HCT116 (cell line): ENCODE measurements around the gene PRKN. TPM values are rescaled to one million over a fixed set of nuclear protein-coding genes. Genes with fewer than 3 reads are reported as not detected.

Source experiments
- ATAC-seq: fragments of 200-7000 bp; cut with Tn5 transposase; 2 replicates; pipeline ENCODE4 v1.9.1; 2020; ENCODE audit warnings: mild to moderate bottlenecking, moderate library complexity
- BruUV-seq: library from RNA; stranded (reverse); fragments of 400-500 nt; replicated peaks from 2 replicates; lab custom pipeline; 2021; lab: Mats Ljungman, UMichigan
- CTCF ChIA-PET: fragments of 300-600 bp; sonication (Branson Sonifier 250); formaldehyde crosslinking; loops from one replicate; lab custom pipeline; 2021; ENCODE audit warnings: antibody characterized with exemption; lab: Charles Lee
- POLR2A ChIA-PET: fragments of 300-600, 350-600 bp; sonication (Branson Sonifier 250); formaldehyde crosslinking; loops from one replicate; lab custom pipeline; 2021; ENCODE audit warnings: antibody characterized with exemption; lab: Charles Lee
- RAD21 ChIA-PET, 2 experiments: fragments of 300-600 bp; sonication (Branson Sonifier 250); formaldehyde crosslinking; loops; one replicate each; lab custom pipeline; 2023; ENCODE audit warnings: low total read pairs in 2 of 2; ENCODE audit not compliant: uncharacterized antibody in 2 of 2, unreplicated experiment in 2 of 2, low non-redundant PET in 1 of 2; lab: Charles Lee
- DNase-seq: peaks from one replicate; pipeline ENCODE4 v3.0.0-alpha.2; 2010; ENCODE audit warnings: low read depth, low spot score
- H2AFZ ChIP-seq: fragments of 200-600 bp; shearing (Covaris generic), sonication (generic); 2 replicates; pipeline ENCODE4 v1.6.1; 2017; ENCODE audit warnings: low read depth, mixed run types, mixed read lengths, antibody characterized with exemption, low read length; ENCODE audit not compliant: poor library complexity, severe bottlenecking
- H3K27ac ChIP-seq: 2 replicates; pipeline ENCODE4 v1.5.1; 2012; ENCODE audit warnings: low read depth, low read length
- H3K27me3 ChIP-seq: fragments of 200-600 bp; sonication (generic); 2 replicates; pipeline ENCODE4 v1.6.1; 2016; ENCODE audit warnings: mixed run types, low read length, mixed read lengths; ENCODE audit not compliant: insufficient read depth
- H3K36me3 ChIP-seq, 2 experiments: fragments of 200-500 bp in 1 of 2; fragments of 200-600 bp in 1 of 2; sonication (Bioruptor generic) in 1 of 2; sonication (generic) in 1 of 2; 2 replicates each; pipeline versions ENCODE4 v1.5.1 to v1.6.1; 2014 to 2016; ENCODE audit warnings: low read length in 2 of 2, inconsistent platforms in 1 of 2, mixed read lengths in 1 of 2, mixed run types in 1 of 2; ENCODE audit not compliant: insufficient read depth in 2 of 2, control insufficient read depth in 1 of 2
- H3K4me1 ChIP-seq, 2 experiments: fragments of 200-600 bp in 1 of 2; sonication (generic) in 1 of 2; 2 replicates each; pipeline versions ENCODE4 v1.5.1 to v1.6.1; 2012 to 2017; ENCODE audit warnings: low read length in 2 of 2, inconsistent platforms in 1 of 2, mild to moderate bottlenecking in 1 of 2, mixed read lengths in 1 of 2, mixed run types in 1 of 2, moderate library complexity in 1 of 2; ENCODE audit not compliant: insufficient read depth in 2 of 2, control insufficient read depth in 1 of 2
- H3K4me2 ChIP-seq: fragments of 200-600 bp; sonication (generic); 2 replicates; pipeline ENCODE4 v1.6.1; 2017; ENCODE audit warnings: mixed run types, low read length, mixed read lengths
- H3K4me3 ChIP-seq, 2 experiments: fragments of 200-600 bp in 1 of 2; sonication (generic) in 1 of 2; replicated peaks in 1 of 2; 2 replicates each; pipeline ENCODE4 v1.5.1; 2011 to 2016; ENCODE audit warnings: low read length in 2 of 2, control low read depth in 1 of 2, low read depth in 1 of 2, mild to moderate bottlenecking in 1 of 2, mixed read lengths in 1 of 2, mixed run types in 1 of 2
- H3K79me2 ChIP-seq: fragments of 200-600 bp; sonication (generic); 2 replicates; pipeline ENCODE4 v1.6.1; 2017; ENCODE audit warnings: mild to moderate bottlenecking, mixed run types, low read length, moderate library complexity, mixed read lengths; ENCODE audit not compliant: insufficient read depth
- H3K9ac ChIP-seq: fragments of 200-600 bp; sonication (generic); 2 replicates; pipeline ENCODE4 v1.6.1; 2016; ENCODE audit warnings: low read length, mixed read lengths
- H3K9me2 ChIP-seq: fragments of 200-600 bp; sonication (generic), shearing (Covaris generic); 2 replicates; pipeline ENCODE4 v1.6.1; 2017; ENCODE audit warnings: mixed run types, mild to moderate bottlenecking, moderate library complexity; ENCODE audit not compliant: insufficient read depth
- H3K9me3 ChIP-seq, 2 experiments: fragments of 200-500 bp in 1 of 2; fragments of 200-600 bp in 1 of 2; sonication (Bioruptor generic) in 1 of 2; sonication (generic) in 1 of 2; 2 replicates each; pipeline ENCODE4 v1.6.1; 2014 to 2017; ENCODE audit warnings: low read length in 2 of 2, mixed read lengths in 2 of 2, inconsistent platforms in 1 of 2, low read depth in 1 of 2, mild to moderate bottlenecking in 1 of 2, mixed run types in 1 of 2, moderate library complexity in 1 of 2; ENCODE audit not compliant: control insufficient read depth in 1 of 2, insufficient read depth in 1 of 2
- H4K20me1 ChIP-seq: fragments of 200-600 bp; sonication (generic), shearing (Covaris generic); 2 replicates; pipeline ENCODE4 v1.6.1; 2017; ENCODE audit warnings: mixed run types, mild to moderate bottlenecking, moderate library complexity; ENCODE audit not compliant: insufficient read depth
- CBX3 ChIP-seq: IDR thresholded peaks from 2 replicates; pipeline ENCODE4 v1.6.1; 2012; ENCODE audit warnings: low read depth
- CEBPB ChIP-seq: IDR thresholded peaks from 2 replicates; pipeline ENCODE4 v1.6.1; 2012; ENCODE audit warnings: low read depth
- ELF1 ChIP-seq: IDR thresholded peaks from 2 replicates; pipeline ENCODE4 v1.6.1; 2012; ENCODE audit warnings: low read depth, borderline replicate concordance
- EZH2 ChIP-seq: fragments of 200-600 bp; sonication (generic); IDR thresholded peaks from 2 replicates; pipeline ENCODE4 v1.6.1; 2017; ENCODE audit warnings: antibody characterized with exemption, mixed run types
- EZH2phosphoT487 ChIP-seq: fragments of 200-600 bp; IDR thresholded peaks from 2 replicates; pipeline ENCODE4 v1.6.1; 2018; ENCODE audit warnings: antibody characterized with exemption, borderline replicate concordance
- FOSL1 ChIP-seq: IDR thresholded peaks from 2 replicates; pipeline ENCODE4 v1.6.1; 2012; ENCODE audit warnings: low read depth
- JUND ChIP-seq: IDR thresholded peaks from 2 replicates; pipeline ENCODE4 v1.6.1; 2012
- POLR2AphosphoS5 ChIP-seq: IDR thresholded peaks from 2 replicates; pipeline ENCODE4 v1.6.1; 2011; ENCODE audit warnings: mild to moderate bottlenecking, low read depth, low read length, moderate library complexity
- RAD21 ChIP-seq: IDR thresholded peaks from 2 replicates; pipeline ENCODE4 v1.6.1; 2012; ENCODE audit warnings: low read depth, mild to moderate bottlenecking
- TCF7L2 ChIP-seq: IDR thresholded peaks from 2 replicates; pipeline ENCODE4 v1.7.0; 2011; ENCODE audit warnings: borderline replicate concordance, inconsistent platforms; ENCODE audit not compliant: insufficient read depth, insufficient read length; ENCODE audit errors: extremely low read depth
- intact Hi-C: fragments of 100-400 bp; cut with micrococcal nuclease; formaldehyde crosslinking; loops from 2 replicates; pipeline ENCODE4 v1.10.0; 2022
- total RNA-seq: library from RNA; stranded (reverse); gene quantifications from one replicate; pipeline ENCODE4 v1.2.1, GENCODE V29; 2021; ENCODE audit not compliant: unreplicated experiment
- TF ChIP-seq, protein P1 (sequence below): IDR thresholded peaks from 2 replicates; pipeline ENCODE4 v1.6.1; 2012

Gene PRKN
- total RNA-seq, 1 experiment from 2014 or later: 2.6 TPM

DNA sequence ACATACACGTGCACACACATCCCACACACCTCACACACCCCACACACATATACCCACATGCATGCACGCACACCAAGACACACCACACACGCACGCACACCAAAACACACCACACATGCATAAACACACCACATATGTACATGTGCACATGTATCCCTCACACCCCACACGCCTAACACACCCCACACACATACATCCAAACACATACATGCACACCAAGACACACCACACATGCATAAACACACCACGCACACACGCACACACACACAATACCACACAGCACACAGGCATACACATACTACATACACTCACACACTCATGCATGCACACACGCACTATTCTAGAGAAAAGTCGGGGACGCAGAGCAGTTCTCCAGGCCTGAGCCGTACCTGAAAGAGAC is 671.5 kb downstream of the PRKN start:
- BruUV-seq: no TSS peak
- H3K27ac ChIP-seq: no peak overlapping the region
- TF ChIP-seq JUND (no peak), EZH2phosphoT487 (no peak), POLR2AphosphoS5 (no peak), FOSL1 (no peak), CEBPB (no peak), TCF7L2 (no peak), ELF1 (no peak), EZH2 (no peak), CBX3 (no peak)
- TF ChIP-seq, protein P1, sequence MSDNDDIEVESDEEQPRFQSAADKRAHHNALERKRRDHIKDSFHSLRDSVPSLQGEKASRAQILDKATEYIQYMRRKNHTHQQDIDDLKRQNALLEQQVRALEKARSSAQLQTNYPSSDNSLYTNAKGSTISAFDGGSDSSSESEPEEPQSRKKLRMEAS: no peak

DNA sequence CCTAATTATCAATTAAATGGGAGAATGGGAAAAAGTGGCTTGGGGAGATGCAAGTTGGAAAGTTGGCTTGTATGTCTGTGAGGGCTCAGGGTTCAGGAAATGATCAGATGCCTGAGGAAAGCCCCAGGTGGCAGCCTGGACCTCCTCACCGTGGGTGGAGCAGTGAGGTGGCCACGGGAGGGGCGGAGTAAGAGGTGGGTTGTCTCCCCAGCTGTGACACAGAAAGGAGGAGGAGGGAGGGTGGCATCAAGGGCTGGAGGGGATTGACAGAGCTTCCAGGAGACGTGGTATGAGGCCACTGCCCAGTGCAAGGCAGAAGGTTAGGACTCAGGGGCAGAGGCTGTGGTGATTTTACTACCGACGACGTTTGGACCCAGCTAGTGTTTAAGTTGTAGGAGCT is 672.2 kb downstream of the PRKN start:
- Histone ChIP-seq H3K4me1 (peaks cover 17 to 45% of the 10 kb centered on the region in 2 experiments; a peak in 3 of 4 replicates), H3K36me3 (no peaks in the 10 kb centered on the region), H2AFZ (no peak overlapping the region), H4K20me1 (no peaks in the 10 kb centered on the region), H3K9me3 (no peaks in the 10 kb centered on the region), H3K27me3 (no peaks in the 10 kb centered on the region), H3K4me3 (no peak overlapping the region), H3K9ac (no peak overlapping the region), H3K4me2 (peak overlapping the region; percentile 46; the same call in 1 of the 2 replicates), H3K27ac (no peak overlapping the region), H3K9me2 (no peaks in the 10 kb centered on the region), H3K79me2 (no peaks in the 10 kb centered on the region)
- DNase-seq (no peak), ATAC-seq (peak; percentile 55)
- CTCF ChIA-PET: no interaction called here
- 0 out of 2 replicates have a peak, but pooled peaks have one; percentile 12 for TF ChIP-seq RAD21
- TF ChIP-seq, protein P1: no peak
- intact Hi-C loops: no loop called here
- BruUV-seq: no TSS peak
- RAD21 ChIA-PET: no interaction called here
- POLR2A ChIA-PET: no interaction called here

More for the DNA sequence above, 671.5 kb downstream of the PRKN start:
- ChIA-PET RAD21 (no interaction called here), CTCF (no interaction called here), POLR2A (no interaction called here)
- no peaks in the 10 kb centered on the region for H3K9me3 ChIP-seq
- no peak overlapping the region for H2AFZ ChIP-seq
- no peak for ATAC-seq
- intact Hi-C loops: no loop called here
- DNase-seq: no peak
- no peaks in the 10 kb centered on the region for H3K79me2 ChIP-seq
- no peak overlapping the region for H3K9ac ChIP-seq
- peak overlapping the region; percentile 29 for H3K4me2 ChIP-seq
- H3K27me3 ChIP-seq: no peaks in the 10 kb centered on the region
- H4K20me1 ChIP-seq: no peaks in the 10 kb centered on the region
- H3K4me1 ChIP-seq: peaks cover 17 to 45% of the 10 kb centered on the region in 2 experiments; a peak in 3 of 4 replicates
- no peaks in the 10 kb centered on the region for H3K36me3 ChIP-seq
- no peaks in the 10 kb centered on the region for H3K9me2 ChIP-seq
- no peak overlapping the region for H3K4me3 ChIP-seq
